B cell (primary cell): ENCODE data around the gene GSG1. TPM values are rescaled to one million over a fixed set of nuclear protein-coding genes. Genes with fewer than 3 reads are reported as not detected.
"Not testable (repeated sequence)": the region's sequence is repeated elsewhere in the genome, so short reads cannot be mapped to it uniquely, and the experiment has no call there.

Source experiments
- ATAC-seq: fragments of 200-7000 bp; cut with Tn5 transposase; one replicate; pipeline ENCODE4 v1.10.0; 2021; ENCODE audit warnings: low read depth, mild to moderate bottlenecking, moderate number of reproducible peaks, moderate library complexity
- CTCF ChIA-PET: fragments of 350-600 bp; sonication (Branson Sonifier 250); formaldehyde crosslinking; loops from one replicate; lab custom pipeline; 2021; ENCODE audit warnings: antibody characterized with exemption, inconsistent platforms; lab: Charles Lee
- POLR2A ChIA-PET: fragments of 350-600 bp; sonication (Branson Sonifier 250); formaldehyde crosslinking; loops from one replicate; lab custom pipeline; 2021; ENCODE audit warnings: antibody characterized with exemption; lab: Charles Lee
- DNase-seq: peaks from one replicate; pipeline ENCODE4 v3.0.0; 2013
- H2AFZ ChIP-seq: 2 replicates; pipeline ENCODE4 v1.6.1; 2012; ENCODE audit warnings: mild to moderate bottlenecking, low read depth, low read length; ENCODE audit not compliant: insufficient read depth, poor library complexity, severe bottlenecking
- H3K27ac ChIP-seq, 2 donors: 1 replicate in 1 of 2; 2 replicates in 1 of 2; pipeline ENCODE4 v1.5.1; 2012 to 2013; ENCODE audit warnings: low read length in 2 of 2, mild to moderate bottlenecking in 2 of 2, moderate library complexity in 1 of 2
- H3K27me3 ChIP-seq, 4 experiments: fragments of 200-600 bp in 1 of 4; sonication (generic) in 1 of 4; replicated peaks in 1 of 4; 1 replicate in 2 of 4; 2 replicates in 2 of 4; pipeline versions ENCODE4 v1.6.1 to v1.7.0; 2013 to 2016; ENCODE audit warnings: low read length in 3 of 4, mild to moderate bottlenecking in 2 of 4, mixed read lengths in 1 of 4, moderate library complexity in 1 of 4; ENCODE audit not compliant: insufficient read depth in 4 of 4, control insufficient read depth in 3 of 4; ENCODE audit errors: control extremely low read depth in 1 of 4
- H3K36me3 ChIP-seq, 2 experiments: replicated peaks in 1 of 2; 1 replicate in 1 of 2; 2 replicates in 1 of 2; pipeline versions ENCODE4 v1.6.1 to v1.7.1; 2013; ENCODE audit warnings: low read length in 1 of 2; ENCODE audit not compliant: insufficient read depth in 2 of 2, control insufficient read depth in 1 of 2; ENCODE audit errors: control extremely low read depth in 1 of 2, extremely low read depth in 1 of 2
- H3K4me1 ChIP-seq, 2 donors: fragments of 200-600 bp in 1 of 2; sonication (generic) in 1 of 2; 1 replicate in 1 of 2; 2 replicates in 1 of 2; pipeline versions ENCODE4 v1.5.1 to v1.6.1; 2013 to 2017; ENCODE audit warnings: low read length in 2 of 2; ENCODE audit not compliant: control insufficient read depth in 2 of 2, insufficient read depth in 2 of 2
- H3K4me2 ChIP-seq: replicated peaks from 2 replicates; pipeline ENCODE3; 2012; ENCODE audit warnings: mild to moderate bottlenecking, low read depth, low read length; ENCODE audit not compliant: poor library complexity, severe bottlenecking
- H3K4me3 ChIP-seq, 5 experiments: fragments of 200-600 bp in 1 of 5; sonication (generic) in 1 of 5; 1 replicate in 3 of 5; 2 replicates in 2 of 5; pipeline versions ENCODE4 v1.5.1 to v1.7.0; 2011 to 2016; ENCODE audit warnings: low read length in 4 of 5, mild to moderate bottlenecking in 4 of 5, low read depth in 2 of 5, control low read depth in 1 of 5, moderate library complexity in 1 of 5; ENCODE audit not compliant: insufficient read depth in 1 of 5; ENCODE audit errors: control extremely low read depth in 1 of 5, extremely low read depth in 1 of 5
- H3K79me2 ChIP-seq: fragments of 200-600 bp; sonication (generic); one replicate; pipeline ENCODE4 v1.6.0; 2016; ENCODE audit warnings: low read length; ENCODE audit not compliant: control insufficient read depth, insufficient read depth
- H3K9ac ChIP-seq: fragments of 200-600 bp; sonication (generic); 2 replicates; pipeline ENCODE4 v1.6.1; 2017; ENCODE audit warnings: mild to moderate bottlenecking, low read length, moderate library complexity
- H3K9me3 ChIP-seq, 3 donors: one replicate each; pipeline versions ENCODE4 v1.6.1 to v1.7.1; 2013; ENCODE audit warnings: low read length in 2 of 3; ENCODE audit not compliant: control insufficient read depth in 2 of 3, insufficient read depth in 1 of 3; ENCODE audit errors: control extremely low read depth in 1 of 3
- H4K20me1 ChIP-seq: 2 replicates; pipeline ENCODE4 v1.6.0; 2012; ENCODE audit warnings: mild to moderate bottlenecking, low read length; ENCODE audit not compliant: insufficient read depth, control insufficient read depth, poor library complexity, severe bottlenecking
- H3K27ac Mint-ChIP-seq: one replicate; pipeline ENCODE4 v1.8.0; 2021; ENCODE audit warnings: mixed read lengths
- H3K27me3 Mint-ChIP-seq: one replicate; pipeline ENCODE4 v1.8.0; 2021; ENCODE audit warnings: mixed read lengths
- H3K4me1 Mint-ChIP-seq: one replicate; pipeline ENCODE4 v1.8.0; 2021; ENCODE audit warnings: mixed read lengths
- H3K4me3 Mint-ChIP-seq: one replicate; pipeline ENCODE4 v1.8.0; 2021; ENCODE audit warnings: mixed read lengths
- H3K9me3 Mint-ChIP-seq: one replicate; pipeline ENCODE4 v1.8.0; 2022; ENCODE audit warnings: mixed read lengths; ENCODE audit not compliant: insufficient read depth
- EZH2 ChIP-seq: IDR thresholded peaks from 2 replicates; pipeline ENCODE4 v1.6.1; 2012; ENCODE audit warnings: borderline replicate concordance, low read depth, mild to moderate bottlenecking, moderate library complexity, low read length; ENCODE audit not compliant: insufficient read depth, poor library complexity, severe bottlenecking
- WGBS: methylation state at CpG from one replicate; pipeline ENCODE4 v1.1.5; 2013; ENCODE audit warnings: missing lambda C conversion rate; ENCODE audit not compliant: insufficient coverage; 5-methylcytosine and 5-hydroxymethylcytosine counted together
- intact Hi-C: fragments of 100-400 bp; cut with micrococcal nuclease; formaldehyde crosslinking; loops from one replicate; pipeline ENCODE4 v1.10.0; 2022
- polyA plus RNA-seq: library from polyadenylated mRNA; depleted of rRNA; stranded (reverse); fragments of >200 nt; gene quantifications from 2 replicates; pipeline ENCODE4 v1.2.3, GENCODE V29; 2012
- total RNA-seq, 2 donors: library from RNA; stranded (reverse); fragments of 120-200 nt in 1 of 2; gene quantifications; 1 replicate in 1 of 2; 2 replicates in 1 of 2; pipeline versions ENCODE4 v1.2.3 to v1.2.4, GENCODE V29; 2013 to 2022
- TF ChIP-seq, protein P1 (sequence below): fragments of 200-600 bp; IDR thresholded peaks from one replicate; pipeline ENCODE4 v1.8.0; 2022; ENCODE audit warnings: antibody characterized with exemption, mild to moderate bottlenecking

The GSG1 gene
- total and polyA plus RNA-seq, 2 donors (not counting 1 experiment from before 2014, with no cell fraction given), result not detected

DNA sequence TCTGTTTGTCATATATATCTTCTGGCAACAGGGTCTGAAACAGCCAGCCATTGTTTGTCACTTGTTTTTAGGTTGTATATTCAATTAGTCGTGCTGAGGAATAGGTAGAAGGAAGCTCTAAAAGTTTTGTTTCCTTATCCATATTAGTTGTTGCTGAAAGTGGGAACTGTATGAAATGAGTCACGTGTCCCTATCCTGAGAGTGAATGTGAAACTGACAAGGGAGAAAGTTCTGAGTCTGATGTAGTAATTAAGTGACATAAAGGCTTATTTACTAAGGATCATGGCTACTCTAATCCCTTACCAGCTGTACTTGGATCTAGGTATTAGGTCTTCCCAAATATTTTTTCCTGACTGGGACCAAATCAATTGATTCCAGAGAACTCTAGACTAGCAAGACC is 42.9 kb downstream of the GSG1 start:
- WGBS, result 100% methylated on average over 1 of the region's 2 CpGs
- Histone ChIP-seq H2AFZ (no peak overlapping the region), H3K4me3 (no peak overlapping the region), H3K4me1 (no peaks in the 10 kb centered on the region), H4K20me1 (no peaks in the 10 kb centered on the region), H3K27ac (no peak overlapping the region), H3K27me3 (no peaks in the 10 kb centered on the region), H3K4me2 (no peak overlapping the region), H3K79me2 (no peaks in the 10 kb centered on the region), H3K36me3 (peaks cover 2 to 28% of the 10 kb centered on the region in 2 experiments), H3K9ac (no peak overlapping the region), H3K9me3 (no peaks in the 10 kb centered on the region)
- Mint-ChIP-seq H3K27me3 (no peaks in the 10 kb centered on the region), H3K4me3 (no peak overlapping the region), H3K4me1 (no peaks in the 10 kb centered on the region), H3K27ac (no peak overlapping the region), H3K9me3 (no peaks in the 10 kb centered on the region)
- POLR2A ChIA-PET, result no interaction called here
- ATAC-seq (no peak), DNase-seq (no peak)
- CTCF ChIA-PET, result no interaction called here
- no peak for TF ChIP-seq EZH2
- TF ChIP-seq, protein P1, sequence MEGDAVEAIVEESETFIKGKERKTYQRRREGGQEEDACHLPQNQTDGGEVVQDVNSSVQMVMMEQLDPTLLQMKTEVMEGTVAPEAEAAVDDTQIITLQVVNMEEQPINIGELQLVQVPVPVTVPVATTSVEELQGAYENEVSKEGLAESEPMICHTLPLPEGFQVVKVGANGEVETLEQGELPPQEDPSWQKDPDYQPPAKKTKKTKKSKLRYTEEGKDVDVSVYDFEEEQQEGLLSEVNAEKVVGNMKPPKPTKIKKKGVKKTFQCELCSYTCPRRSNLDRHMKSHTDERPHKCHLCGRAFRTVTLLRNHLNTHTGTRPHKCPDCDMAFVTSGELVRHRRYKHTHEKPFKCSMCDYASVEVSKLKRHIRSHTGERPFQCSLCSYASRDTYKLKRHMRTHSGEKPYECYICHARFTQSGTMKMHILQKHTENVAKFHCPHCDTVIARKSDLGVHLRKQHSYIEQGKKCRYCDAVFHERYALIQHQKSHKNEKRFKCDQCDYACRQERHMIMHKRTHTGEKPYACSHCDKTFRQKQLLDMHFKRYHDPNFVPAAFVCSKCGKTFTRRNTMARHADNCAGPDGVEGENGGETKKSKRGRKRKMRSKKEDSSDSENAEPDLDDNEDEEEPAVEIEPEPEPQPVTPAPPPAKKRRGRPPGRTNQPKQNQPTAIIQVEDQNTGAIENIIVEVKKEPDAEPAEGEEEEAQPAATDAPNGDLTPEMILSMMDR, result no peak
- intact Hi-C loops, result no loop called here

DNA sequence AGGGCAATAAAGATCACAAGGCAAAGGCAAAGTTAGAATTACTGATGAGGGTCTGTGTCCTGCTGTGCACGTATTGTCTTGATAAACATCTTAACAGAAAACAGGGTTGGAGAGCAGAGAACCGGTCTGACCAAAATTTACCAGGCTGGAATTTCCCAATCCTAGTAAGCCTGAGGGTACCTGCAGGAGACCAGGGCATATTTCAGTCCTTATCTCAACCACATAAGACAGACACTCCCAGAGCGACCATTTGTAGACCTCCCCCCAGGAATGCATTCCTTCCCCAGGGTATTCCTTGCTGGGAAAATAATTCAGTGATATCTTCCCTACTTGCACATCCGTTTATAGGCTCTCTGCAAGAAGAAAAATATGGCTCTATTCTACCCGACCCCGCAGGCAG is 49.9 kb downstream of the GSG1 start:
- 100% methylated on average over 3 of the region's 6 CpGs for WGBS
- H2AFZ ChIP-seq, H3K79me2 ChIP-seq, intact Hi-C loops, H3K9ac ChIP-seq, H3K4me1 ChIP-seq, H3K4me2 ChIP-seq, H3K4me1 Mint-ChIP-seq, H3K27me3 Mint-ChIP-seq, DNase-seq, H3K27ac ChIP-seq, CTCF ChIA-PET, H3K27ac Mint-ChIP-seq, ATAC-seq, H3K4me3 Mint-ChIP-seq, H3K36me3 ChIP-seq, H3K27me3 ChIP-seq, H3K9me3 ChIP-seq, H3K4me3 ChIP-seq, POLR2A ChIA-PET, H3K9me3 Mint-ChIP-seq, H4K20me1 ChIP-seq: not testable (repeated sequence)
